Astrocyte (in vitro differentiated cells and primary cell): ENCODE data around the gene OXER1.

ENCODE experiments used
- EZH2 ChIP-seq: IDR thresholded peaks from 2 replicates; pipeline ENCODE4 v1.6.1; 2012; ENCODE audit warnings: mild to moderate bottlenecking, low read length, inconsistent platforms; ENCODE audit not compliant: insufficient read depth
- TF ChIP-seq, protein P1 (sequence below): IDR thresholded peaks from 2 replicates; pipeline ENCODE4 v1.5.1; 2011; ENCODE audit warnings: low read depth, mild to moderate bottlenecking, inconsistent platforms, low read length, moderate library complexity; ENCODE audit not compliant: insufficient read depth

- TF ChIP-seq, protein P1, sequence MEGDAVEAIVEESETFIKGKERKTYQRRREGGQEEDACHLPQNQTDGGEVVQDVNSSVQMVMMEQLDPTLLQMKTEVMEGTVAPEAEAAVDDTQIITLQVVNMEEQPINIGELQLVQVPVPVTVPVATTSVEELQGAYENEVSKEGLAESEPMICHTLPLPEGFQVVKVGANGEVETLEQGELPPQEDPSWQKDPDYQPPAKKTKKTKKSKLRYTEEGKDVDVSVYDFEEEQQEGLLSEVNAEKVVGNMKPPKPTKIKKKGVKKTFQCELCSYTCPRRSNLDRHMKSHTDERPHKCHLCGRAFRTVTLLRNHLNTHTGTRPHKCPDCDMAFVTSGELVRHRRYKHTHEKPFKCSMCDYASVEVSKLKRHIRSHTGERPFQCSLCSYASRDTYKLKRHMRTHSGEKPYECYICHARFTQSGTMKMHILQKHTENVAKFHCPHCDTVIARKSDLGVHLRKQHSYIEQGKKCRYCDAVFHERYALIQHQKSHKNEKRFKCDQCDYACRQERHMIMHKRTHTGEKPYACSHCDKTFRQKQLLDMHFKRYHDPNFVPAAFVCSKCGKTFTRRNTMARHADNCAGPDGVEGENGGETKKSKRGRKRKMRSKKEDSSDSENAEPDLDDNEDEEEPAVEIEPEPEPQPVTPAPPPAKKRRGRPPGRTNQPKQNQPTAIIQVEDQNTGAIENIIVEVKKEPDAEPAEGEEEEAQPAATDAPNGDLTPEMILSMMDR: no peak
- TF ChIP-seq EZH2: no peak
Observed at GRCh38 chr2:42777883-42778805, 14.2 kb upstream of the OXER1 start.
